ENCODE measurements around the gene COL24A1. TPM values are rescaled to one million over a fixed set of nuclear protein-coding genes. Genes with fewer than 3 reads are reported as not detected.

The COL24A1 gene
- total RNA-seq, 1 experiment from 2014 or later, result 1.1 TPM

GRCh38 chr1:85998105-85998855, 158.3 kb downstream of the COL24A1 start (continued):
- TF ChIP-seq CTCF (IDR thresholded peaks at IDR 0.05), result no peak
- no peak for TF ChIP-seq CDX4 (CRISPR knock-in tag; IDR thresholded peaks at IDR 0.05; ENCODE audit: borderline replicate concordance)
- no peak for TF ChIP-seq ZMAT4 (CRISPR knock-in tag; IDR thresholded peaks at IDR 0.05)
- TF ChIP-seq MAX (CRISPR knock-in tag; IDR thresholded peaks at IDR 0.05), result no peak
- no peak for TF ChIP-seq GABPB1 (CRISPR knock-in tag; IDR thresholded peaks at IDR 0.05)
- TF ChIP-seq EMX1 (CRISPR knock-in tag; IDR thresholded peaks at IDR 0.05), result no peak
- no peak for TF ChIP-seq FOXP1 (CRISPR knock-in tag; IDR thresholded peaks at IDR 0.05; ENCODE audit: borderline replicate concordance)
- TF ChIP-seq JAZF1 (CRISPR knock-in tag; IDR thresholded peaks at IDR 0.05), result no peak
- TF ChIP-seq PRDM15 (CRISPR knock-in tag; IDR thresholded peaks at IDR 0.05), result no peak
- TF ChIP-seq NR1H2 (CRISPR knock-in tag; IDR thresholded peaks at IDR 0.05), result no peak

- H3K27ac Mint-ChIP-seq, result no peak overlapping the region
- H3K9me3 Mint-ChIP-seq, result peaks cover 7% of the 10 kb centered on the region
- no peak for TF ChIP-seq ZMAT4 (CRISPR knock-in tag; IDR thresholded peaks at IDR 0.05)
- no peak for TF ChIP-seq ZNF423 (CRISPR knock-in tag; IDR thresholded peaks at IDR 0.05)
- CTCF ChIA-PET, result no interaction called here
- no peak overlapping the region for H3K4me3 Mint-ChIP-seq
- DNase-seq (ENCODE audit: low spot score) (no peak), ATAC-seq (no peak)
- POLR2A ChIA-PET, result no interaction called here
- H3K4me1 Mint-ChIP-seq, result no peaks in the 10 kb centered on the region
- no peaks in the 10 kb centered on the region for H3K36me3 Mint-ChIP-seq
- H3K27me3 Mint-ChIP-seq (ENCODE audit: low read depth), result no peaks in the 10 kb centered on the region
Observed at GRCh38 chr1:85992791-85993190, 163.8 kb downstream of the COL24A1 start.

- CTCF ChIA-PET, result no interaction called here
- no peak for DNase-seq (ENCODE audit: low spot score)
- TF ChIP-seq ZNF232 (CRISPR knock-in tag; IDR thresholded peaks at IDR 0.05) (no peak), USF2 (CRISPR knock-in tag; IDR thresholded peaks at IDR 0.05) (no peak), TEAD4 (CRISPR knock-in tag; IDR thresholded peaks at IDR 0.05) (no peak), ZNF416 (CRISPR knock-in tag; IDR thresholded peaks at IDR 0.05) (no peak), CREM (CRISPR knock-in tag; IDR thresholded peaks at IDR 0.05) (no peak), NFYB (CRISPR knock-in tag; conservative IDR thresholded peaks at IDR 0.05; ENCODE audit: low read depth) (no peak), NFATC4 (CRISPR knock-in tag; IDR thresholded peaks at IDR 0.05) (no peak)
- Mint-ChIP-seq H3K27me3 (ENCODE audit: low read depth) (no peaks in the 10 kb centered on the region), H3K27ac (no peak overlapping the region), H3K36me3 (no peaks in the 10 kb centered on the region), H3K9me3 (peaks cover 7% of the 10 kb centered on the region), H3K4me1 (no peaks in the 10 kb centered on the region), H3K4me3 (no peak overlapping the region)
- ATAC-seq, result no peak
- POLR2A ChIA-PET, result no interaction called here
Observed at GRCh38 chr1:85991261-85991660, 165.3 kb downstream of the COL24A1 start.
